GM19468 (cell line): ENCODE measurements around the gene CBL.

ENCODE experiments used
- ATAC-seq: cut with Tn5 transposase; IDR thresholded peaks from one replicate; pipeline ENCODE4 v1.9.1; 2021; ENCODE audit warnings: mild to moderate bottlenecking, moderate library complexity, moderate number of reproducible peaks; ENCODE audit not compliant: unreplicated experiment; ENCODE audit errors: extremely low read depth

CBL gene

GRCh38 chr11:119340335-119341221 is 134.4 kb downstream of the CBL start, which contains the start of gene C1QTNF5:
TSS of gene C1QTNF5 (minus strand) at chr11:119340883. CDS start at chr11:119340397, 486 bp downstream.
- no peak for ATAC-seq

GRCh38 chr11:119341222-119342022 is 135.3 kb downstream of the CBL start:
- ATAC-seq = no peak

- no peak for ATAC-seq
Observed at GRCh38 chr11:119342023-119342300, 135.8 kb downstream of the CBL start.

- ATAC-seq = no peak
Observed at GRCh38 chr11:119342362-119343130, 136.4 kb downstream of the CBL start.

- no peak for ATAC-seq
Observed at GRCh38 chr11:119343726-119344125, 137.6 kb downstream of the CBL start.

GRCh38 chr11:119344291-119345010 is 138.3 kb downstream of the CBL start:
- ATAC-seq = no peak

- no peak for ATAC-seq
Observed at GRCh38 chr11:119345685-119346084, 139.5 kb downstream of the CBL start.

- no peak for ATAC-seq
Observed at GRCh38 chr11:119346605-119347004, 140.5 kb downstream of the CBL start, which contains the start of gene MFRP. TSS of gene MFRP (minus strand) at chr11:119346705. CDS start at chr11:119346513, 192 bp downstream.

GRCh38 chr11:119347242-119347641 is 141.1 kb downstream of the CBL start:
- no peak for ATAC-seq

GRCh38 chr11:119347940-119348605 is 141.9 kb downstream of the CBL start:
- no peak for ATAC-seq

GRCh38 chr11:119350302-119350701 is 144.2 kb downstream of the CBL start:
- ATAC-seq = no peak

- no peak for ATAC-seq
Observed at GRCh38 chr11:119351232-119351631, 145.1 kb downstream of the CBL start.

- no peak for ATAC-seq
Observed at GRCh38 chr11:119352857-119353260, 146.7 kb downstream of the CBL start.

GRCh38 chr11:119355091-119355843 is 149.1 kb downstream of the CBL start:
- no peak for ATAC-seq

GRCh38 chr11:119356349-119357031 is 150.4 kb downstream of the CBL start:
- no peak for ATAC-seq

GRCh38 chr11:119357074-119357473 is 150.9 kb downstream of the CBL start:
- no peak for ATAC-seq
